HG03139 (cell line): ENCODE data around the gene ABCB11.

Source experiments
- ATAC-seq: cut with Tn5 transposase; IDR thresholded peaks from one replicate; pipeline ENCODE4 v1.9.1; 2021; ENCODE audit not compliant: unreplicated experiment

The ABCB11 gene

GRCh38 chr2:169010633-169011460 is 20.3 kb downstream of the ABCB11 start:
- no peak for ATAC-seq

- ATAC-seq: no peak
Measured at GRCh38 chr2:169009865-169010579, 21.1 kb downstream of the ABCB11 start.

- no peak for ATAC-seq
Measured at GRCh38 chr2:169007941-169008340, 23.2 kb downstream of the ABCB11 start.

- no peak for ATAC-seq
Measured at GRCh38 chr2:169007356-169007755, 23.8 kb downstream of the ABCB11 start.

- no peak for ATAC-seq
Measured at GRCh38 chr2:169006665-169007064, 24.5 kb downstream of the ABCB11 start.

GRCh38 chr2:169005994-169006393 is 25.1 kb downstream of the ABCB11 start:
- no peak for ATAC-seq

GRCh38 chr2:169005080-169005598 is 26.0 kb downstream of the ABCB11 start:
- ATAC-seq: no peak

- no peak for ATAC-seq
Measured at GRCh38 chr2:169002161-169002738, 28.9 kb downstream of the ABCB11 start.

- no peak for ATAC-seq
Measured at GRCh38 chr2:169001116-169001815, 29.9 kb downstream of the ABCB11 start.

GRCh38 chr2:168999668-169000213 is 31.4 kb downstream of the ABCB11 start:
- ATAC-seq: no peak

- ATAC-seq: no peak
Measured at GRCh38 chr2:168998609-168999211, 32.4 kb downstream of the ABCB11 start.

GRCh38 chr2:168997794-168998193 is 33.3 kb downstream of the ABCB11 start:
- no peak for ATAC-seq

GRCh38 chr2:168997118-168997521 is 34.0 kb downstream of the ABCB11 start:
- ATAC-seq: no peak

GRCh38 chr2:168995744-168996143 is 35.4 kb downstream of the ABCB11 start:
- ATAC-seq: no peak

GRCh38 chr2:168993538-168993937 is 37.6 kb downstream of the ABCB11 start:
- no peak for ATAC-seq

- ATAC-seq: no peak
Measured at GRCh38 chr2:168992591-168993349, 38.4 kb downstream of the ABCB11 start.

GRCh38 chr2:168992026-168992425 is 39.1 kb downstream of the ABCB11 start:
- ATAC-seq: no peak

GRCh38 chr2:168988755-168989154 is 42.4 kb downstream of the ABCB11 start:
- ATAC-seq: no peak

GRCh38 chr2:168986398-168986943 is 44.7 kb downstream of the ABCB11 start:
- ATAC-seq: no peak
